Upper lobe of left lung (tissue), 6 donors: ENCODE results near the gene GCAT. TPM values are rescaled to one million over a fixed set of nuclear protein-coding genes. Genes with fewer than 3 reads are reported as not detected.
A peak's percentile ranks its signal among the peaks of the same experiment; 100 is the strongest.

Experiments
- ATAC-seq, 2 donors: fragments of 200-7000 bp; cut with Tn5 transposase; one replicate each; pipeline ENCODE4 v1.9.1; 2022; ENCODE audit warnings: mild to moderate bottlenecking in 2 of 2, moderate library complexity in 2 of 2; ENCODE audit not compliant: low FRiP score in 2 of 2
- DNase-seq, 2 donors: peaks; one replicate each; pipeline ENCODE4 v3.0.0-alpha.2; 2019 to 2020
- H3K27ac ChIP-seq, 4 donors: fragments of 200-600 bp; sonication (generic); one replicate each; pipeline ENCODE4 v1.5.1; 2016 to 2019
- H3K27me3 ChIP-seq, 4 donors: fragments of 200-600 bp; sonication (generic); one replicate each; pipeline ENCODE4 v1.5.1; 2017 to 2019
- H3K36me3 ChIP-seq, 4 donors: fragments of 200-600 bp; sonication (generic); one replicate each; pipeline ENCODE4 v1.5.1; 2016 to 2019
- H3K4me1 ChIP-seq, 4 donors: fragments of 200-600 bp; sonication (generic); one replicate each; pipeline ENCODE4 v1.5.1; 2018 to 2019
- H3K4me3 ChIP-seq, 4 donors: fragments of 200-600 bp; sonication (generic); one replicate each; pipeline ENCODE4 v1.5.1; 2017 to 2019; ENCODE audit warnings: mild to moderate bottlenecking in 2 of 4, moderate library complexity in 1 of 4
- H3K9me3 ChIP-seq, 4 donors: fragments of 200-600 bp; sonication (generic); one replicate each; pipeline ENCODE4 v1.5.1; 2018 to 2019
- CTCF ChIP-seq, 6 experiments: fragments of 450-650 bp in 4 of 6; fragments of 200-600 bp in 2 of 6; sonication (generic) in 2 of 6; IDR thresholded peaks; one replicate each; pipeline ENCODE4 v1.5.1; 2016 to 2019; ENCODE audit warnings: antibody characterized with exemption in 6 of 6
- EP300 ChIP-seq, 4 donors: sonication (generic); formaldehyde crosslinking; IDR thresholded peaks; one replicate each; pipeline ENCODE4 v1.5.1; 2017; ENCODE audit warnings: antibody characterized with exemption in 4 of 4, control low read depth in 2 of 4
- POLR2A ChIP-seq, 4 donors: fragments of 450-650 bp; IDR thresholded peaks; one replicate each; pipeline ENCODE4 v1.5.1; 2016 to 2017; ENCODE audit warnings: antibody characterized with exemption in 4 of 4, mild to moderate bottlenecking in 2 of 4
- POLR2AphosphoS5 ChIP-seq, 2 donors: sonication (generic); formaldehyde crosslinking; IDR thresholded peaks; one replicate each; pipeline ENCODE4 v1.5.1; 2017; ENCODE audit warnings: antibody characterized with exemption in 2 of 2
- WGBS, 2 donors: methylation state at CpG; one replicate each; pipeline ENCODE4 v1.1.5; 2017 to 2018; 5-methylcytosine and 5-hydroxymethylcytosine counted together
- total RNA-seq, 6 donors: library from RNA; depleted of rRNA in 4 of 6; stranded (reverse); fragments of >200 nt in 4 of 6; gene quantifications; one replicate each; pipeline versions ENCODE4 v1.1.0 to v1.2.1, GENCODE V29; 2016 to 2021
- donor health status: DM: no; HTN: no; CAD: no; lungs with moderate emphysema.
- donor health status: DM: no; HTN: yes; CAD: no; lungs with severe emphysema.

Gene GCAT
- total RNA-seq, 6 donors from 2014 or later = 2.7 to 16.7 (median 7.5) TPM

DNA sequence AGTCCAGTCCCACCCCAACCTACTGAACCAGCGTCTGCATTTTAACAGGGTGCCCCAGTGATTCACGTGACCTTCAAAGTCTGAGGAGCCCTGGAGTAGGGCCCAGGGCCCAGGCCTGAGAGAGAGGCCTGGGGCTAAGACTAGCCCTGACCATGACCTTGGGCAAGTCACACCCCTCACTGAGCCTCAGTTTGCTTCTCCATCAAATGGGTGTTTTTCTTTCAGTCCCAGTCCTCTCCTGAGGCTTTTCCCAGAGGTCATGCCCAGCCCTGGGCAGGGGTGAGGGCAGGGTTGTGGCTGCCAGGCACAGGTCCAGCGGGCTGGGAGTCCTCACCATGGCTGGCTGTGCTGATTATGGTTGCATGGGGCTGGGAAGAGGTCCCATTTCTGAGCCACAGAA lies 33.0 kb upstream of the GCAT start:
- Histone ChIP-seq H3K36me3 (peaks cover 20 to 56% (median 41%) of the 10 kb centered on the region in 4 donors), H3K27me3 (no peaks in the 10 kb centered on the region), H3K9me3 (no peaks in the 10 kb centered on the region), H3K4me3 (no peak overlapping the region), H3K4me1 (peaks cover 0 to 14% (median 4%) of the 10 kb centered on the region in 4 donors), H3K27ac (no peak overlapping the region)
- ATAC-seq = no peak
- no peak for DNase-seq
- WGBS, 2 donors = 89 to 96% methylated on average over 3 of the region's 3 CpGs
- no peak for TF ChIP-seq POLR2A (IDR thresholded peaks at IDR 0.05)

DNA sequence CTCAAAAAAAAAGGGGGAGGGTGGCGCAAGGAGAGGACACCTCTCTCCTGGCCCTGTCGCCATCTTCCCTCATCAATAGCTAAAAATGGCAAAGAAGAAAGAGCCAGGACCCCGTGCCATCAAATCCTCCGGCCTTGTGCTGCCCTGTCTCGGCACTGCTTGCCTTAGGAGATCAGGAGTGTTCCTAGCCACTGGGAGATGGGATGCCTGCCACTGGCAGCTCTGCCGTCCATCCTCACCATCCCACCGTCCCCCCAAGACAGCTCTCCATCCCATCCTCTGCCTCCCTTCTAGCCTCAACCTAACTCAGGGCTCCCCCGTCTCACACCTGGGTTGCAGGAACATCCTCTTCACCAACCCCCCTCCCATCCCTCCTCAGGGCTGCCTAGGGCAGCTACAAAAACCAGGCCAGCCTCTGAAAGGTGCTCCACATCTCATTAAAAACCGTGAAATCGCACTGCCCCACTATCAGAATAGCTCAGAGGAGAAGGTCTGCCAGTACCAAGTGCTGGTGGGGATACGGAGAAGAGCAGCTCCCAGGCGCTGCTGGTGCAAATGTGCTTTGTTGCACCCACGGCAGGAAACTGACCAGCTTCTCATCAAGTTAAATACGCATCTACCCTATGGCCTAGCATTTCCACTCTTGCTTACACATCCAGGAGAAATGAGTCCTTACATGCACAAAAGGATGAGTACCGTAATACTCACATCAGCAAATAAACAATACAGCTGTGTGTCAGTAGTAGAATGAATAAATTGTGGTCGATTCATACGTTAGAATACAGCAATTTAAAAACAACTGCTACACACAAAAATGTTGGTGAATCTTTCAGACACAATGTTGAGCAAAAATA lies 31.7 kb upstream of the GCAT start:
- DNase-seq = no peak
- Histone ChIP-seq H3K27me3 (no peaks in the 10 kb centered on the region), H3K36me3 (peaks cover 19 to 44% (median 34%) of the 10 kb centered on the region in 4 donors), H3K9me3 (no peaks in the 10 kb centered on the region), H3K4me1 (peaks cover 0 to 14% (median 4%) of the 10 kb centered on the region in 4 donors), H3K4me3 (no peak overlapping the region), H3K27ac (peak overlapping the region in 1 of 4 donors; percentile 4)
- TF ChIP-seq EP300 (IDR thresholded peaks at IDR 0.05) = no peak
- TF ChIP-seq POLR2A (IDR thresholded peaks at IDR 0.05) = no peak
- TF ChIP-seq CTCF (IDR thresholded peaks at IDR 0.05) = no peak
- TF ChIP-seq POLR2AphosphoS5 (IDR thresholded peaks at IDR 0.05) = no peak
- ATAC-seq = no peak
- 88% methylated on average over 17 of the region's 17 CpGs for whole genome bisulfite sequencing, 2 donors

DNA sequence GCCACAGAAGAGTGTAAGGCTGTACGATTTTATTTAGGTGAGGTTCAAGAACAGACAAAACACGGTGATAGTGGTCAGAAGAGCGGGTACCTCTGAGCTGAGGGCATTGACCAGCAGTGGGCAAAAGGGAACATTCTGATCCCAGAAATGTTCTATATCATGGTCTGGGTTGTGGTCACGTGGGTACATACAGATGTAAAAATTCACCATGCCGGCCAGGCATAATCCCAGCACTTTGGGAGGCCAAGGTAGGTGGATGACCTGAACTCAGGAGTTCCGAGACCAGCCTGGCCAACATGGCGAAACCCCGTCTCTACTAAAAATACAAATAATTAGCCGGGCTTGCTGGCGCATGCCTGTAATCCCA lies 31.1 kb upstream of the GCAT start:
- Histone ChIP-seq H3K27me3 (no peaks in the 10 kb centered on the region), H3K4me1 (peaks cover 0 to 14% (median 4%) of the 10 kb centered on the region in 4 donors), H3K27ac (peak overlapping the region in 1 of 4 donors; percentile 4), H3K9me3 (no peaks in the 10 kb centered on the region), H3K4me3 (no peak overlapping the region), H3K36me3 (peaks cover 13 to 37% (median 28%) of the 10 kb centered on the region in 4 donors)
- no peak for ATAC-seq
- 87% methylated on average over 10 of the region's 10 CpGs for WGBS, 2 donors
- no peak for DNase-seq
- no peak for TF ChIP-seq POLR2AphosphoS5 (IDR thresholded peaks at IDR 0.05)
- TF ChIP-seq CTCF (IDR thresholded peaks at IDR 0.05) = no peak
- no peak for TF ChIP-seq POLR2A (IDR thresholded peaks at IDR 0.05)
- TF ChIP-seq EP300 (IDR thresholded peaks at IDR 0.05) = no peak

GRCh38 chr22:37777122-37777687 lies 30.5 kb upstream of the GCAT start:
- peaks cover 0 to 14% (median 4%) of the 10 kb centered on the region in 4 donors for H3K4me1 ChIP-seq
- H3K27ac ChIP-seq = peak overlapping the region in 2 of 4 donors; percentile 4 to 26
- ATAC-seq (peak; percentile 54 to 55), DNase-seq (peak in 1 of 2 donors; percentile 79)
- H3K4me3 ChIP-seq = no peak overlapping the region
- WGBS, 2 donors = 47 to 54% methylated on average over 7 to 11 of the region's 11 CpGs
- peaks cover 9 to 32% (median 22%) of the 10 kb centered on the region in 4 donors for H3K36me3 ChIP-seq
- H3K27me3 ChIP-seq = no peaks in the 10 kb centered on the region
- no peak for TF ChIP-seq POLR2A (IDR thresholded peaks at IDR 0.05)
- TF ChIP-seq CTCF (IDR thresholded peaks at IDR 0.05) = no peak
- no peak for TF ChIP-seq POLR2AphosphoS5 (IDR thresholded peaks at IDR 0.05)
- TF ChIP-seq EP300 (IDR thresholded peaks at IDR 0.05) = no peak
- H3K9me3 ChIP-seq = no peaks in the 10 kb centered on the region

DNA sequence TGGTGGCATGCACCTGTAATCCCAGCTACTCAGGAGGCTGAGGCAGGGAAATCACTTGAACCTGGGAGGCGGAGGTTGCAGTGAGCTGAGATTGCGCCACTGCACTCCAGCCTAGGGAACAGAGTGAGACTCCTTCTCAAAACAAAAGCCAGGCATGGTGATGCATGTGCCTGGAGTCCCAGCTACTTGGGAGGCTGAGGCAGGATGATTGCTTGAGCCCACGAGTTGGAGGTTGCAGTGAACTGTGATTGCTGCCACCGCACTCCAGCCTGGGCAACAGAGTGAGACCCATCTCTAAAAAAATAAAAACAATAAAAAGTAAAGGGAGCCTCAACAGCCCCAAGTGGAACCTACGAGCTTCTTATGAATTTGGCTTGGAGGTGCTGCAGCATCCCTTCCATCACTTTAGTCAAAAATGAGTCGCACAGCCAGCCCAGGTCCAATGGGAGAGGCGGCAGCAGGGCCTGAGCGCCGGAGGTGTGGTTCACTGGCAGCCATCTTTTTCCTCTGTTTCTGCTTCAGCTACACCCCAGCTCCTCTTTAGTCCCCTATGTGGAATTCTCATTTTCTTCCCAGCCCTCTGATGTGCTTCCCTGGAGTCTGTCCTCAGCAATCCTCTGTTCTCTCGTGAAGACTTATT lies 29.2 kb upstream of the GCAT start:
- peaks cover 0 to 14% (median 4%) of the 10 kb centered on the region in 4 donors for H3K4me1 ChIP-seq
- no peak overlapping the region for H3K27ac ChIP-seq
- ATAC-seq = no peak

More for the DNA sequence above, 29.2 kb upstream of the GCAT start:
- 85 to 86% methylated on average over 8 to 10 of the region's 10 CpGs for WGBS, 2 donors
- no peaks in the 10 kb centered on the region for H3K9me3 ChIP-seq
- no peak overlapping the region for H3K4me3 ChIP-seq
- no peaks in the 10 kb centered on the region for H3K27me3 ChIP-seq
- peaks cover 2 to 19% (median 10%) of the 10 kb centered on the region in 4 donors for H3K36me3 ChIP-seq
- no peak for DNase-seq
- TF ChIP-seq EP300 (IDR thresholded peaks at IDR 0.05) (no peak), CTCF (IDR thresholded peaks at IDR 0.05) (no peak), POLR2A (IDR thresholded peaks at IDR 0.05) (no peak), POLR2AphosphoS5 (IDR thresholded peaks at IDR 0.05) (no peak)
